Endothelial cell of umbilical vein (primary cell): ENCODE data around the gene UBE4B. TPM values are rescaled to one million over a fixed set of nuclear protein-coding genes. Genes with fewer than 3 reads are reported as not detected.

Source experiments
- BruUV-seq: library from RNA; stranded (reverse); fragments of 400-500 nt; replicated peaks from 2 replicates; lab custom pipeline; 2021; lab: Mats Ljungman, UMichigan
- CTCF ChIA-PET: fragments of 300-600, 350-600 bp; sonication (Branson Sonifier 250); formaldehyde crosslinking; loops from one replicate; lab custom pipeline; 2021; ENCODE audit warnings: antibody characterized with exemption, inconsistent platforms; lab: Charles Lee
- POLR2A ChIA-PET: fragments of 300-600, 350-600 bp; sonication (Branson Sonifier 250); formaldehyde crosslinking; loops from one replicate; lab custom pipeline; 2021; ENCODE audit warnings: antibody characterized with exemption, inconsistent platforms; lab: Charles Lee
- DNase-seq: peaks from one replicate; pipeline ENCODE4 v3.0.0-alpha.2; 2011; ENCODE audit warnings: low read depth, low spot score
- FAIRE-seq: peaks from 2 replicates; lab custom pipeline; 2011; peaks lifted over from hg19 to GRCh38; lab: Jason Lieb, UNC
- H2AFZ ChIP-seq: 2 replicates; pipeline ENCODE4 v1.6.0; 2012; ENCODE audit warnings: low read depth, low read length, control low read depth, inconsistent platforms
- H3K27ac ChIP-seq: 2 replicates; pipeline ENCODE4 v1.5.1; 2011; ENCODE audit warnings: low read depth, mild to moderate bottlenecking, control low read depth, low read length, moderate library complexity; ENCODE audit not compliant: insufficient read depth
- H3K27me3 ChIP-seq, 2 experiments: 2 replicates each; pipeline versions ENCODE4 v1.6.0 to v1.6.1; 2011; ENCODE audit warnings: low read length in 2 of 2, mixed read lengths in 1 of 2; ENCODE audit not compliant: control insufficient read depth in 2 of 2, insufficient read depth in 2 of 2
- H3K36me3 ChIP-seq, 2 experiments: 2 replicates in 1 of 2; 3 replicates in 1 of 2; pipeline ENCODE4 v1.5.1; 2011; ENCODE audit warnings: low read length in 2 of 2, mild to moderate bottlenecking in 1 of 2, moderate library complexity in 1 of 2; ENCODE audit not compliant: control insufficient read depth in 2 of 2, insufficient read depth in 2 of 2; ENCODE audit errors: extremely low read depth in 1 of 2
- H3K4me1 ChIP-seq: 3 replicates; pipeline ENCODE4 v1.5.1; 2011; ENCODE audit warnings: mild to moderate bottlenecking, low read length; ENCODE audit not compliant: control insufficient read depth, insufficient read depth; ENCODE audit errors: extremely low read depth
- H3K4me2 ChIP-seq: 2 replicates; pipeline ENCODE4 v1.6.1; 2011; ENCODE audit warnings: low read length, control low read depth, mixed read lengths; ENCODE audit not compliant: insufficient read depth
- H3K4me3 ChIP-seq, 3 experiments: fragments of 200-600 bp in 1 of 3; sonication (generic), shearing (Covaris generic) in 1 of 3; replicated peaks in 1 of 3; 2 replicates each; pipeline ENCODE4 v1.5.1; 2011 to 2016; ENCODE audit warnings: control low read depth in 3 of 3, low read length in 3 of 3, mild to moderate bottlenecking in 2 of 3, inconsistent platforms in 1 of 3, low read depth in 1 of 3, moderate library complexity in 1 of 3; ENCODE audit not compliant: insufficient read depth in 1 of 3
- H3K79me2 ChIP-seq: 2 replicates; pipeline ENCODE4 v1.6.0; 2012; ENCODE audit warnings: low read length, inconsistent platforms; ENCODE audit not compliant: control insufficient read depth, insufficient read depth
- H3K9ac ChIP-seq: replicated peaks from 2 replicates; pipeline ENCODE3; 2011; ENCODE audit warnings: low read length, control low read depth; ENCODE audit not compliant: insufficient read depth; ENCODE audit errors: extremely low read depth
- H3K9me1 ChIP-seq: replicated peaks from 3 replicates; pipeline ENCODE4 v1.6.0; 2011; ENCODE audit warnings: mild to moderate bottlenecking, low read length; ENCODE audit not compliant: control insufficient read depth, insufficient read depth; ENCODE audit errors: extremely low read depth
- H3K9me3 ChIP-seq: replicated peaks from 2 replicates; pipeline ENCODE4 v1.5.1; 2012; ENCODE audit warnings: low read length, inconsistent platforms; ENCODE audit not compliant: control insufficient read depth, insufficient read depth
- H4K20me1 ChIP-seq: replicated peaks from 2 replicates; pipeline ENCODE3; 2011; ENCODE audit warnings: mild to moderate bottlenecking, low read length; ENCODE audit not compliant: control insufficient read depth, insufficient read depth; ENCODE audit errors: extremely low read depth
- EZH2 ChIP-seq: IDR thresholded peaks from 2 replicates; pipeline ENCODE4 v1.6.1; 2012; ENCODE audit warnings: borderline replicate concordance, low read depth, mild to moderate bottlenecking, moderate library complexity, low read length, inconsistent platforms; ENCODE audit not compliant: severe bottlenecking
- FOS ChIP-seq: IDR thresholded peaks from 2 replicates; pipeline ENCODE4 v1.6.1; 2011; ENCODE audit warnings: mild to moderate bottlenecking, low read length, moderate library complexity, borderline replicate concordance; ENCODE audit not compliant: insufficient read depth
- GATA2 ChIP-seq: IDR thresholded peaks from 2 replicates; pipeline ENCODE4 v1.7.0; 2011; ENCODE audit warnings: low read depth, mild to moderate bottlenecking, moderate library complexity, mixed read lengths, low read length; ENCODE audit not compliant: insufficient read length, insufficient read depth
- JUN ChIP-seq: IDR thresholded peaks from 2 replicates; pipeline ENCODE4 v1.6.1; 2011; ENCODE audit warnings: borderline replicate concordance, low read depth; ENCODE audit not compliant: insufficient read length, insufficient read depth
- MYC ChIP-seq: IDR thresholded peaks from one replicate; pipeline ENCODE4 v1.6.1; 2011; ENCODE audit warnings: mild to moderate bottlenecking, low read depth, low read length
- POLR2A ChIP-seq: IDR thresholded peaks from 2 replicates; pipeline ENCODE4 v1.6.1; 2012; ENCODE audit warnings: low read depth, mild to moderate bottlenecking, control low read depth, low read length
- POLR2AphosphoS5 ChIP-seq: IDR thresholded peaks from 2 replicates; pipeline ENCODE4 v1.6.1; 2012; ENCODE audit warnings: low read depth, mild to moderate bottlenecking, control low read depth, low read length, moderate library complexity; ENCODE audit not compliant: insufficient read depth
- dilution Hi-C: fragments of 300-500 bp; cut with MboI; formaldehyde crosslinking; loops from one replicate; pipeline ENCODE4 v1.15.0; 2019; ENCODE audit warnings: low sequenced_read_pairs; ENCODE audit not compliant: extremely low pct_ligation_motif_present
- intact Hi-C: fragments of 100-400 bp; cut with micrococcal nuclease; formaldehyde crosslinking; loops from one replicate; pipeline ENCODE4 v1.10.0; 2022
- polyA plus RNA-seq, 4 experiments: library from polyadenylated mRNA; depleted of rRNA in 3 of 4; stranded (reverse) in 3 of 4; unstranded in 1 of 4; fragments of >200 nt; gene quantifications; 2 replicates each; pipeline versions ENCODE4 v1.2.1 to v1.2.3, GENCODE V29; 2011 to 2012; ENCODE audit warnings: missing spikeins in 1 of 4
- total RNA-seq: library from RNA; stranded (reverse); gene quantifications from 2 replicates; pipeline ENCODE4 v1.2.3, GENCODE V29; 2021
- TF ChIP-seq, protein P1 (sequence below): IDR thresholded peaks from 2 replicates; pipeline ENCODE4 v1.6.1; 2011; ENCODE audit not compliant: insufficient read depth, insufficient read length
- TF ChIP-seq, protein P2 (sequence below), 2 donors: IDR thresholded peaks; 1 replicate in 1 of 2; 2 replicates in 1 of 2; pipeline ENCODE4 v1.5.1; 2011; ENCODE audit warnings: low read length in 2 of 2, mild to moderate bottlenecking in 2 of 2, moderate library complexity in 2 of 2, control low read depth in 1 of 2, inconsistent platforms in 1 of 2, low read depth in 1 of 2; ENCODE audit not compliant: insufficient read depth in 1 of 2; ENCODE audit errors: extremely low read depth in 1 of 2

UBE4B gene
- total and polyA plus RNA-seq, 2 donors (not counting 3 experiments of a cell fraction or from before 2014, with no cell fraction given), result 17.8 to 54.5 TPM

- Histone ChIP-seq H3K4me3 (no peak overlapping the region), H3K9ac (no peak overlapping the region), H4K20me1 (no peaks in the 10 kb centered on the region), H3K4me1 (peaks cover 14% of the 10 kb centered on the region), H3K27ac (no peak overlapping the region), H3K9me1 (no peaks in the 10 kb centered on the region), H2AFZ (no peak overlapping the region), H3K79me2 (peaks cover 23% of the 10 kb centered on the region), H3K36me3 (no peaks in the 10 kb centered on the region), H3K4me2 (no peak overlapping the region), H3K9me3 (no peaks in the 10 kb centered on the region), H3K27me3 (no peaks in the 10 kb centered on the region)
- BruUV-seq, result no TSS peak
- dilution Hi-C loops, result no loop called here
- ChIA-PET POLR2A (no interaction called here), CTCF (interaction anchor here (0.8 to 2.5 kb wide), 9 partner anchors 10 to 207 kb away, joined by 3 to 17 read pairs (median 4); no protein-coding TSS in a partner anchor)
- TF ChIP-seq GATA2 (no peak), POLR2A (no peak), MYC (no peak), EZH2 (no peak), POLR2AphosphoS5 (no peak), FOS (no peak), JUN (no peak)
- TF ChIP-seq, protein P1, sequence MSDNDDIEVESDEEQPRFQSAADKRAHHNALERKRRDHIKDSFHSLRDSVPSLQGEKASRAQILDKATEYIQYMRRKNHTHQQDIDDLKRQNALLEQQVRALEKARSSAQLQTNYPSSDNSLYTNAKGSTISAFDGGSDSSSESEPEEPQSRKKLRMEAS, result no peak
- TF ChIP-seq, protein P2, sequence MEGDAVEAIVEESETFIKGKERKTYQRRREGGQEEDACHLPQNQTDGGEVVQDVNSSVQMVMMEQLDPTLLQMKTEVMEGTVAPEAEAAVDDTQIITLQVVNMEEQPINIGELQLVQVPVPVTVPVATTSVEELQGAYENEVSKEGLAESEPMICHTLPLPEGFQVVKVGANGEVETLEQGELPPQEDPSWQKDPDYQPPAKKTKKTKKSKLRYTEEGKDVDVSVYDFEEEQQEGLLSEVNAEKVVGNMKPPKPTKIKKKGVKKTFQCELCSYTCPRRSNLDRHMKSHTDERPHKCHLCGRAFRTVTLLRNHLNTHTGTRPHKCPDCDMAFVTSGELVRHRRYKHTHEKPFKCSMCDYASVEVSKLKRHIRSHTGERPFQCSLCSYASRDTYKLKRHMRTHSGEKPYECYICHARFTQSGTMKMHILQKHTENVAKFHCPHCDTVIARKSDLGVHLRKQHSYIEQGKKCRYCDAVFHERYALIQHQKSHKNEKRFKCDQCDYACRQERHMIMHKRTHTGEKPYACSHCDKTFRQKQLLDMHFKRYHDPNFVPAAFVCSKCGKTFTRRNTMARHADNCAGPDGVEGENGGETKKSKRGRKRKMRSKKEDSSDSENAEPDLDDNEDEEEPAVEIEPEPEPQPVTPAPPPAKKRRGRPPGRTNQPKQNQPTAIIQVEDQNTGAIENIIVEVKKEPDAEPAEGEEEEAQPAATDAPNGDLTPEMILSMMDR (IDR thresholded peaks at IDR 0.05; ENCODE audit: extremely low read depth in 1 of 2, insufficient read depth in 1 of 2, low read depth in 1 of 2, low read length in 2 of 2), result no peak
- DNase-seq (no peak), FAIRE-seq (no peak)
- intact Hi-C loops, result no loop called here
Observed at GRCh38 chr1:10208537-10208936, 175.8 kb downstream of the UBE4B start.
